Measurements from ENCODE around the gene MFRP.

Gene MFRP

GRCh38 chr11:119309411-119309810 lies 37.1 kb downstream of the MFRP start:
- Histone ChIP-seq H3K27ac (no peak overlapping the region), H3K4me3 (ENCODE audit: low read depth, low read length) (no peak overlapping the region), H3K4me2 (ENCODE audit: low read length) (no peak overlapping the region), H3K4me1 (no peaks in the 10 kb centered on the region), H3K9ac (no peak overlapping the region), H2AFZ (no peak overlapping the region), H3K27me3 (ENCODE audit: control insufficient read depth, insufficient read depth, low read length) (no peaks in the 10 kb centered on the region), H3K79me2 (no peaks in the 10 kb centered on the region), H3K36me3 (ENCODE audit: control insufficient read depth, insufficient read depth, low read length) (no peaks in the 10 kb centered on the region), H3K9me3 (ENCODE audit: control insufficient read depth, low read length) (no peaks in the 10 kb centered on the region)
- TF ChIP-seq CTCF (IDR thresholded peaks at IDR 0.05) = no peak

GRCh38 chr11:119307974-119308373 lies 38.5 kb downstream of the MFRP start:
- Histone ChIP-seq H3K27me3 (ENCODE audit: control insufficient read depth, insufficient read depth, low read length) (no peaks in the 10 kb centered on the region), H3K4me3 (ENCODE audit: low read depth, low read length) (no peak overlapping the region), H3K36me3 (ENCODE audit: control insufficient read depth, insufficient read depth, low read length) (no peaks in the 10 kb centered on the region), H3K79me2 (no peaks in the 10 kb centered on the region), H3K4me2 (ENCODE audit: low read length) (no peak overlapping the region), H3K27ac (no peak overlapping the region), H3K4me1 (no peaks in the 10 kb centered on the region), H2AFZ (no peak overlapping the region), H3K9me3 (ENCODE audit: control insufficient read depth, low read length) (no peaks in the 10 kb centered on the region), H3K9ac (no peak overlapping the region)
- TF ChIP-seq CTCF (IDR thresholded peaks at IDR 0.05) = no peak

- no peak overlapping the region for H3K27ac ChIP-seq
- no peak overlapping the region for H3K9ac ChIP-seq
- H3K4me3 ChIP-seq (ENCODE audit: low read depth, low read length) = no peak overlapping the region
- no peak overlapping the region for H3K4me2 ChIP-seq (ENCODE audit: low read length)
- H3K79me2 ChIP-seq = no peaks in the 10 kb centered on the region
- no peaks in the 10 kb centered on the region for H3K9me3 ChIP-seq (ENCODE audit: control insufficient read depth, low read length)
- no peak overlapping the region for H2AFZ ChIP-seq
- no peaks in the 10 kb centered on the region for H3K27me3 ChIP-seq (ENCODE audit: control insufficient read depth, insufficient read depth, low read length)
- H3K4me1 ChIP-seq = no peaks in the 10 kb centered on the region
- no peaks in the 10 kb centered on the region for H3K36me3 ChIP-seq (ENCODE audit: control insufficient read depth, insufficient read depth, low read length)
- TF ChIP-seq CTCF (IDR thresholded peaks at IDR 0.05) = no peak
Measured at GRCh38 chr11:119307219-119307618, 39.3 kb downstream of the MFRP start.

- no peak for TF ChIP-seq CTCF (IDR thresholded peaks at IDR 0.05)
Measured at GRCh38 chr11:119306373-119306890, 40.1 kb downstream of the MFRP start.

More at GRCh38 chr11:119306373-119306890, 40.1 kb downstream of the MFRP start:
- Histone ChIP-seq H3K27ac (no peak overlapping the region), H3K9ac (no peak overlapping the region), H3K4me3 (ENCODE audit: low read depth, low read length) (no peak overlapping the region), H3K4me1 (no peaks in the 10 kb centered on the region), H3K27me3 (ENCODE audit: control insufficient read depth, insufficient read depth, low read length) (no peaks in the 10 kb centered on the region), H2AFZ (no peak overlapping the region), H3K4me2 (ENCODE audit: low read length) (no peak overlapping the region), H3K36me3 (ENCODE audit: control insufficient read depth, insufficient read depth, low read length) (no peaks in the 10 kb centered on the region), H3K9me3 (ENCODE audit: control insufficient read depth, low read length) (no peaks in the 10 kb centered on the region), H3K79me2 (no peaks in the 10 kb centered on the region)

All from parathyroid adenoma (tissue), 2 donors.